H9 (cell line): Measurements from ENCODE around the gene GATAD1. TPM values are rescaled to one million over a fixed set of nuclear protein-coding genes. Genes with fewer than 3 reads are reported as not detected.
"Not testable (repeated sequence)": the region's sequence is repeated elsewhere in the genome, so short reads cannot be mapped to it uniquely, and the experiment has no call there.

Source experiments
- DNase-seq: peaks from one replicate; pipeline ENCODE4 v3.0.0-alpha.2; 2017
- H2AFZ ChIP-seq: one replicate; pipeline ENCODE4 v1.6.1; 2013; ENCODE audit warnings: mild to moderate bottlenecking, low read length, control low read depth, moderate library complexity
- H2AK5ac ChIP-seq: 2 replicates; pipeline ENCODE4 v1.6.1; 2013; ENCODE audit warnings: low read length, control low read depth, mixed read lengths; ENCODE audit not compliant: insufficient read length
- H2BK120ac ChIP-seq: one replicate; pipeline ENCODE4 v1.6.1; 2013; ENCODE audit warnings: low read depth, mild to moderate bottlenecking, low read length, control low read depth, inconsistent platforms; ENCODE audit not compliant: poor library complexity, severe bottlenecking
- H2BK12ac ChIP-seq: 2 replicates; pipeline ENCODE4 v1.6.1; 2013; ENCODE audit warnings: low read length, control low read depth, mixed read lengths, low read depth; ENCODE audit not compliant: insufficient read length
- H2BK15ac ChIP-seq: 2 replicates; pipeline ENCODE4 v1.6.1; 2013; ENCODE audit warnings: low read depth, low read length, control low read depth
- H2BK20ac ChIP-seq: one replicate; pipeline ENCODE4 v1.6.1; 2013; ENCODE audit warnings: low read depth, mild to moderate bottlenecking, low read length, control low read depth, inconsistent platforms; ENCODE audit not compliant: poor library complexity, severe bottlenecking
- H2BK5ac ChIP-seq: 2 replicates; pipeline ENCODE4 v1.6.1; 2013; ENCODE audit warnings: low read length, control low read depth, mixed read lengths; ENCODE audit not compliant: insufficient read length
- H3K14ac ChIP-seq: 2 replicates; pipeline ENCODE4 v1.6.1; 2013; ENCODE audit warnings: low read length, control low read depth; ENCODE audit not compliant: insufficient read depth
- H3K18ac ChIP-seq: 2 replicates; pipeline ENCODE4 v1.6.1; 2013; ENCODE audit warnings: low read depth, mild to moderate bottlenecking, mixed read lengths, low read length, control low read depth; ENCODE audit not compliant: insufficient read length
- H3K23ac ChIP-seq: 2 replicates; pipeline ENCODE4 v1.6.1; 2013; ENCODE audit warnings: low read length, control low read depth, mixed read lengths, low read depth; ENCODE audit not compliant: insufficient read length
- H3K23me2 ChIP-seq: 2 replicates; pipeline ENCODE4 v1.6.1; 2013; ENCODE audit warnings: low read depth, mild to moderate bottlenecking, mixed read lengths, low read length, control low read depth; ENCODE audit not compliant: insufficient read length, poor library complexity, severe bottlenecking
- H3K27ac ChIP-seq: 2 replicates; pipeline ENCODE4 v1.5.1; 2013; ENCODE audit warnings: low read length, control low read depth, mixed read lengths, low read depth; ENCODE audit not compliant: insufficient read length
- H3K27me3 ChIP-seq: 2 replicates; pipeline ENCODE4 v1.6.1; 2013; ENCODE audit warnings: low read length, control low read depth, inconsistent platforms; ENCODE audit not compliant: insufficient read depth
- H3K4ac ChIP-seq: 2 replicates; pipeline ENCODE4 v1.6.1; 2013; ENCODE audit warnings: low read depth, mild to moderate bottlenecking, control low read depth, inconsistent platforms, low read length, moderate library complexity
- H3K4me1 ChIP-seq: 2 replicates; pipeline ENCODE4 v1.6.1; 2013; ENCODE audit warnings: low read length, control low read depth, inconsistent platforms; ENCODE audit not compliant: insufficient read depth
- H3K4me2 ChIP-seq: 2 replicates; pipeline ENCODE4 v1.6.1; 2013; ENCODE audit warnings: low read length, control low read depth, mixed read lengths; ENCODE audit not compliant: insufficient read length, insufficient read depth
- H3K56ac ChIP-seq: 2 replicates; pipeline ENCODE4 v1.6.1; 2013; ENCODE audit warnings: low read depth, mild to moderate bottlenecking, mixed read lengths, low read length, control low read depth; ENCODE audit not compliant: insufficient read length
- H3K79me1 ChIP-seq: 2 replicates; pipeline ENCODE4 v1.6.1; 2013; ENCODE audit warnings: low read depth, mild to moderate bottlenecking, moderate library complexity, low read length, control low read depth, inconsistent platforms; ENCODE audit not compliant: insufficient read depth, poor library complexity, severe bottlenecking
- H3K79me2 ChIP-seq: 2 replicates; pipeline ENCODE4 v1.6.1; 2013; ENCODE audit warnings: low read length, control low read depth, inconsistent platforms; ENCODE audit not compliant: insufficient read depth
- H3K9ac ChIP-seq: 2 replicates; pipeline ENCODE4 v1.6.1; 2013; ENCODE audit warnings: low read length, control low read depth, mixed read lengths; ENCODE audit not compliant: insufficient read length; ENCODE audit errors: extremely low read depth
- H3K9me3 ChIP-seq: one replicate; pipeline ENCODE4 v1.6.1; 2013; ENCODE audit warnings: low read depth, low read length, inconsistent platforms; ENCODE audit not compliant: control insufficient read depth
- H3T11ph ChIP-seq: one replicate; pipeline ENCODE4 v1.6.1; 2013; ENCODE audit warnings: mild to moderate bottlenecking, low read length, control low read depth, inconsistent platforms
- H4K20me1 ChIP-seq: one replicate; pipeline ENCODE4 v1.6.1; 2013; ENCODE audit not compliant: control insufficient read depth, insufficient read length, insufficient read depth
- H4K5ac ChIP-seq: 2 replicates; pipeline ENCODE4 v1.6.1; 2013; ENCODE audit warnings: low read depth, mild to moderate bottlenecking, mixed read lengths, low read length, control low read depth; ENCODE audit not compliant: insufficient read length
- H4K8ac ChIP-seq: replicated peaks from 2 replicates; pipeline ENCODE4 v1.6.1; 2013; ENCODE audit warnings: low read length, control low read depth, mixed read lengths, low read depth; ENCODE audit not compliant: insufficient read length
- H4K91ac ChIP-seq: 2 replicates; pipeline ENCODE4 v1.6.1; 2013; ENCODE audit warnings: low read depth, mild to moderate bottlenecking, moderate library complexity, mixed read lengths, low read length, control low read depth; ENCODE audit not compliant: insufficient read length
- H3K27ac Mint-ChIP-seq, 3 experiments: 2 replicates in 2 of 3; 3 replicates in 1 of 3; pipeline ENCODE4 v1.8.0; 2020 to 2021; ENCODE audit warnings: mixed read lengths in 3 of 3, mild to moderate bottlenecking in 1 of 3, moderate library complexity in 1 of 3
- H3K27me3 Mint-ChIP-seq: 2 replicates; pipeline ENCODE4 v1.8.0; 2021; ENCODE audit warnings: low read depth, mild to moderate bottlenecking, moderate library complexity, mixed read lengths
- H3K36me3 Mint-ChIP-seq, 3 experiments: 2 replicates in 2 of 3; 3 replicates in 1 of 3; pipeline ENCODE4 v1.8.0; 2020 to 2021; ENCODE audit warnings: low read depth in 3 of 3, mixed read lengths in 3 of 3; ENCODE audit not compliant: insufficient read depth in 1 of 3
- H3K4me1 Mint-ChIP-seq, 2 experiments: 2 replicates each; pipeline ENCODE4 v1.8.0; 2020; ENCODE audit warnings: mixed read lengths in 2 of 2
- H3K4me3 Mint-ChIP-seq, 2 experiments: 2 replicates in 1 of 2; 3 replicates in 1 of 2; pipeline ENCODE4 v1.8.0; 2020 to 2021; ENCODE audit warnings: mild to moderate bottlenecking in 2 of 2, mixed read lengths in 2 of 2, moderate library complexity in 1 of 2
- H3K9me3 Mint-ChIP-seq, 2 experiments: 2 replicates in 1 of 2; 3 replicates in 1 of 2; pipeline ENCODE4 v1.8.0; 2020; ENCODE audit warnings: mild to moderate bottlenecking in 2 of 2, mixed read lengths in 2 of 2, moderate library complexity in 1 of 2
- WGBS: extraction: QIAGEN DNeasy Blood & Tissue Kit; methylation state at CpG from one replicate; pipeline ENCODE4 v1.1.7; 2013; ENCODE audit warnings: missing lambda C conversion rate, low lambda C conversion rate, mixed read lengths; ENCODE audit not compliant: insufficient read length; ENCODE audit errors: extremely low coverage; 5-methylcytosine and 5-hydroxymethylcytosine counted together
- total RNA-seq: library from RNA; stranded (reverse); gene quantifications from 2 replicates; pipeline ENCODE4 v1.2.1, GENCODE V29; 2021
- TF ChIP-seq, protein P1 (sequence below): fragments of 200-600 bp; sonication (generic); conservative IDR thresholded peaks from 3 replicates; pipeline ENCODE4 v1.8.0; 2021; ENCODE audit warnings: antibody characterized with exemption, mild to moderate bottlenecking

The GATAD1 gene
- total RNA-seq, 1 experiment from 2014 or later: 36.5 TPM

DNA sequence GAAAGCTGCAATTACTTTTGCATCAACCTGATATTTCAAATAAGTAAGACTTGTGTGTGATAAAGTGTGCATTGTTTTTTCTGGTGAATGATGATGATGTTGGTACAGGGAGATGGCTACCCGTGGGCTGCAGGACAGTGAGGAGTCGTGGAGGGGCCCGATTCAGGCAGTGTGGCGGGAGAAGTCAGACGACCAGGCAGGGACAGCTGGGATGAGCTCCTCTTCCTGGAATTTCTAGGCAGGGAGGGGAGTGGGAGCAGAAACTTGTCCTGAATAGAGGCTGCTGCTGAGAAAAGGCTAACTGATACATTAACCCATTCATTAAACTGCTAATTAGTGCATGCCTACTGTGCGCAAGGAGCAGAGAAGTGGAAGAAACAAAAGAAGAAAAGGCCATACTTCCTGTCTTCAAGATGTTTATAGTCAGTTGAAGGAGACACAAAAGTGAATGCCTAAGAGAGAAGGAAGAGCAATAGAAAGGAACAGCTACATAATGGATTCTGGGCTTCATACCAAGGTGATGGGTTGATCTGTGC lies 9.3 kb upstream of the GATAD1 start:
- H3K4ac ChIP-seq: no peak overlapping the region
- H2BK20ac ChIP-seq: no peak overlapping the region
- H3K4me2 ChIP-seq: no peak overlapping the region
- no peak overlapping the region for H2BK5ac ChIP-seq
- TF ChIP-seq, protein P1, sequence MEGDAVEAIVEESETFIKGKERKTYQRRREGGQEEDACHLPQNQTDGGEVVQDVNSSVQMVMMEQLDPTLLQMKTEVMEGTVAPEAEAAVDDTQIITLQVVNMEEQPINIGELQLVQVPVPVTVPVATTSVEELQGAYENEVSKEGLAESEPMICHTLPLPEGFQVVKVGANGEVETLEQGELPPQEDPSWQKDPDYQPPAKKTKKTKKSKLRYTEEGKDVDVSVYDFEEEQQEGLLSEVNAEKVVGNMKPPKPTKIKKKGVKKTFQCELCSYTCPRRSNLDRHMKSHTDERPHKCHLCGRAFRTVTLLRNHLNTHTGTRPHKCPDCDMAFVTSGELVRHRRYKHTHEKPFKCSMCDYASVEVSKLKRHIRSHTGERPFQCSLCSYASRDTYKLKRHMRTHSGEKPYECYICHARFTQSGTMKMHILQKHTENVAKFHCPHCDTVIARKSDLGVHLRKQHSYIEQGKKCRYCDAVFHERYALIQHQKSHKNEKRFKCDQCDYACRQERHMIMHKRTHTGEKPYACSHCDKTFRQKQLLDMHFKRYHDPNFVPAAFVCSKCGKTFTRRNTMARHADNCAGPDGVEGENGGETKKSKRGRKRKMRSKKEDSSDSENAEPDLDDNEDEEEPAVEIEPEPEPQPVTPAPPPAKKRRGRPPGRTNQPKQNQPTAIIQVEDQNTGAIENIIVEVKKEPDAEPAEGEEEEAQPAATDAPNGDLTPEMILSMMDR: no peak
- H3K79me1 ChIP-seq: no peaks in the 10 kb centered on the region
- H3K18ac ChIP-seq: no peak overlapping the region
- no peak overlapping the region for H3K23ac ChIP-seq
- no peak overlapping the region for H4K5ac ChIP-seq
- H3K27me3 ChIP-seq: no peaks in the 10 kb centered on the region
- Mint-ChIP-seq H3K4me3 (peak overlapping the region in 1 of 2 experiments; percentile 8; a peak in 1 of 5 replicates), H3K9me3 (peaks cover 3 to 16% of the 10 kb centered on the region in 2 experiments; a peak in 4 of 5 replicates), H3K4me1 (peaks cover 34 to 37% of the 10 kb centered on the region in 2 experiments), H3K36me3 (peaks cover 0 to 13% (median 5%) of the 10 kb centered on the region in 3 experiments; a peak in 4 of 7 replicates), H3K27ac (peak overlapping the region in 1 of 3 experiments; percentile 4; a peak in 1 of 7 replicates), H3K27me3 (no peaks in the 10 kb centered on the region)
- H4K8ac ChIP-seq: no peak overlapping the region
- no peak overlapping the region for H3K9ac ChIP-seq
- no peak overlapping the region for H2BK120ac ChIP-seq
- peak; percentile 56 for DNase-seq
- H3K79me2 ChIP-seq: no peaks in the 10 kb centered on the region
- no peaks in the 10 kb centered on the region for H3K9me3 ChIP-seq
- H3K23me2 ChIP-seq: no peaks in the 10 kb centered on the region
- H3K14ac ChIP-seq: no peak overlapping the region
- no CpG with 5 or more reads among the region's 6 CpGs for WGBS
- no peak overlapping the region for H3K56ac ChIP-seq
- no peak overlapping the region for H4K91ac ChIP-seq
- H2AFZ ChIP-seq: no peak overlapping the region
- peaks cover 6% of the 10 kb centered on the region; the same call in 1 of the 2 replicates for H3K4me1 ChIP-seq
- H3K27ac ChIP-seq: peak overlapping the region; percentile 49
- no peak overlapping the region for H2BK12ac ChIP-seq
- no peak overlapping the region for H2AK5ac ChIP-seq
- H4K20me1 ChIP-seq: no peaks in the 10 kb centered on the region
- H3T11ph ChIP-seq: no peak overlapping the region
- no peak overlapping the region for H2BK15ac ChIP-seq

- H3K9ac ChIP-seq, H3K18ac ChIP-seq, H3K79me2 ChIP-seq, H3K14ac ChIP-seq, H3K4ac ChIP-seq, H4K8ac ChIP-seq, H3K56ac ChIP-seq, H4K5ac ChIP-seq, H2BK120ac ChIP-seq, H2BK20ac ChIP-seq, H3K79me1 ChIP-seq, H3K4me1 ChIP-seq, H2BK5ac ChIP-seq, H3K23ac ChIP-seq, H3K9me3 ChIP-seq, H4K20me1 ChIP-seq, H3K27ac ChIP-seq, H3K23me2 ChIP-seq, H2BK15ac ChIP-seq, H2AFZ ChIP-seq, H3T11ph ChIP-seq, H2BK12ac ChIP-seq, H3K27me3 Mint-ChIP-seq, H3K27me3 ChIP-seq, H3K4me2 ChIP-seq, DNase-seq, H2AK5ac ChIP-seq, H3K4me3 Mint-ChIP-seq, H4K91ac ChIP-seq, H3K27ac Mint-ChIP-seq: not testable (repeated sequence)
- WGBS: no CpG with 5 or more reads among the region's 2 CpGs
- H3K36me3 Mint-ChIP-seq: peaks cover 0 to 13% (median 5%) of the 10 kb centered on the region in 3 experiments; a peak in 4 of 7 replicates
- H3K9me3 Mint-ChIP-seq: peaks cover 3 to 19% of the 10 kb centered on the region in 2 experiments; a peak in 4 of 5 replicates
- H3K4me1 Mint-ChIP-seq: peaks cover 20 to 24% of the 10 kb centered on the region in 2 experiments
Observed at GRCh38 chr7:92442720-92443119, 4.6 kb upstream of the GATAD1 start.
